G401 (cell line): ENCODE measurements around the gene THADA. TPM values are rescaled to one million over a fixed set of nuclear protein-coding genes. Genes with fewer than 3 reads are reported as not detected.

Source experiments
- DNase-seq: peaks from one replicate; pipeline ENCODE4 v3.0.0-alpha.2; 2015; ENCODE audit warnings: low spot score
- in situ Hi-C: cut with HindIII; loops from 2 replicates; pipeline ENCODE4 v1.10.0; 2016; ENCODE audit warnings: low sequenced_read_pairs, mixed read lengths
- total RNA-seq: library from RNA; depleted of rRNA; stranded (reverse); fragments of >200 nt; shearing (Covaris generic); gene quantifications from 2 replicates; pipeline ENCODE4 v1.2.3, GENCODE V29; 2014

The THADA gene
- total RNA-seq, 1 experiment from 2014 or later = 35.9 TPM

GRCh38 chr2:43220229-43220751 lies 375.5 kb downstream of the THADA start:
- DNase-seq = peak; percentile 37
- in situ Hi-C loops = loop anchor here (10.0 kb wide), 1 partner anchor 385 kb away; no protein-coding TSS in a partner anchor

- in situ Hi-C loops = loop anchor here (10.0 kb wide), 1 partner anchor 385 kb away; no protein-coding TSS in a partner anchor
- DNase-seq = peak; percentile 57
Observed at GRCh38 chr2:43219383-43220228, 376.2 kb downstream of the THADA start.

- in situ Hi-C loops = no loop called here
- DNase-seq = no peak
Observed at GRCh38 chr2:43218702-43219382, 377.0 kb downstream of the THADA start.

GRCh38 chr2:43218155-43218701 lies 377.6 kb downstream of the THADA start:
- DNase-seq = no peak
- in situ Hi-C loops = no loop called here

- in situ Hi-C loops = no loop called here
- no peak for DNase-seq
Observed at GRCh38 chr2:43217228-43218154, 378.3 kb downstream of the THADA start.

GRCh38 chr2:43216629-43217028 lies 379.2 kb downstream of the THADA start:
- no peak for DNase-seq
- in situ Hi-C loops = no loop called here

GRCh38 chr2:43215673-43216255 lies 380.1 kb downstream of the THADA start:
- in situ Hi-C loops = no loop called here
- DNase-seq = no peak

GRCh38 chr2:43214253-43214652 lies 381.6 kb downstream of the THADA start:
- in situ Hi-C loops = no loop called here
- DNase-seq = no peak

GRCh38 chr2:43212931-43213330 lies 382.9 kb downstream of the THADA start:
- in situ Hi-C loops = no loop called here

GRCh38 chr2:43212216-43212835 lies 383.5 kb downstream of the THADA start:
- in situ Hi-C loops = no loop called here
- no peak for DNase-seq

More at GRCh38 chr2:43212931-43213330, 382.9 kb downstream of the THADA start:
- DNase-seq = no peak

- DNase-seq = no peak
- in situ Hi-C loops = no loop called here
Observed at GRCh38 chr2:43210467-43211303, 385.2 kb downstream of the THADA start.

GRCh38 chr2:43210125-43210466 lies 385.7 kb downstream of the THADA start:
- DNase-seq = no peak
- in situ Hi-C loops = no loop called here

GRCh38 chr2:43209204-43209717 lies 386.6 kb downstream of the THADA start:
- no peak for DNase-seq
- in situ Hi-C loops = no loop called here

GRCh38 chr2:43207553-43208300 lies 388.1 kb downstream of the THADA start:
- in situ Hi-C loops = no loop called here
- no peak for DNase-seq

GRCh38 chr2:43206602-43207001 lies 389.2 kb downstream of the THADA start:
- in situ Hi-C loops = no loop called here
- no peak for DNase-seq

- in situ Hi-C loops = no loop called here
- DNase-seq = no peak
Observed at GRCh38 chr2:43203373-43203772, 392.5 kb downstream of the THADA start.
